ENCODE results near the gene CDC45. TPM values are rescaled to one million over a fixed set of nuclear protein-coding genes. Genes with fewer than 3 reads are reported as not detected.

The CDC45 gene
- total and polyA plus RNA-seq, 2 of the 13 experiments (the other 11 are each of a cell fraction or from before 2014, with no cell fraction given) = 14.4 to 36.3 TPM

Other genes with a start within 250 kb of the CDC45 start
- 7.1 and 8.1 TPM in 2 replicates for gene CLTCL1, start 188.2 kb upstream of the CDC45 start, total RNA-seq (2016; rRNA removed; fragmentation: Illumina TruSeq; extraction: Trizol)
- 10.9 and 13.5 TPM in 2 replicates for gene CLTCL1, start 188.2 kb upstream of the CDC45 start, polyA plus RNA-seq (2011; rRNA removed)
- gene HIRA, start 48.2 kb upstream of the CDC45 start, total RNA-seq (2016; rRNA removed; fragmentation: Illumina TruSeq; extraction: Trizol) = 29.2 and 36.7 TPM in 2 replicates
- 21.5 and 29.9 TPM in 2 replicates for gene HIRA, start 48.2 kb upstream of the CDC45 start, polyA plus RNA-seq (2011; rRNA removed)
- gene MRPL40, start 47.4 kb upstream of the CDC45 start, total RNA-seq (2016; rRNA removed; fragmentation: Illumina TruSeq; extraction: Trizol) = 79.7 and 107 TPM in 2 replicates
- gene MRPL40, start 47.4 kb upstream of the CDC45 start, polyA plus RNA-seq (2011; rRNA removed) = 38.2 and 42.7 TPM in 2 replicates
- 26.4 and 31.5 TPM in 2 replicates for gene C22orf39, start 32.2 kb upstream of the CDC45 start, total RNA-seq (2016; rRNA removed; fragmentation: Illumina TruSeq; extraction: Trizol)
- 23.4 and 27.8 TPM in 2 replicates for gene C22orf39, start 32.2 kb upstream of the CDC45 start, polyA plus RNA-seq (2011; rRNA removed)
- gene UFD1, start 727 bp upstream of the CDC45 start, total RNA-seq (2016; rRNA removed; fragmentation: Illumina TruSeq; extraction: Trizol) = 51.1 and 58.2 TPM in 2 replicates
- gene UFD1, start 727 bp upstream of the CDC45 start, polyA plus RNA-seq (2011; rRNA removed) = 45.0 and 47.9 TPM in 2 replicates
- gene CLDN5, start 44.5 kb downstream of the CDC45 start, total RNA-seq (2016; rRNA removed; fragmentation: Illumina TruSeq; extraction: Trizol) = not detected in 2 replicates
- gene CLDN5, start 44.5 kb downstream of the CDC45 start, polyA plus RNA-seq (2011; rRNA removed) = not detected in 2 replicates
- gene SEPTIN5, start 234.6 kb downstream of the CDC45 start, total RNA-seq (2016; rRNA removed; fragmentation: Illumina TruSeq; extraction: Trizol) = not detected in 2 replicates
- 0.33 and 0.55 TPM in 2 replicates for gene SEPTIN5, start 234.6 kb downstream of the CDC45 start, polyA plus RNA-seq (2011; rRNA removed)
- gene GP1BB, start 243.6 kb downstream of the CDC45 start, total RNA-seq (2016; rRNA removed; fragmentation: Illumina TruSeq; extraction: Trizol) = not detected in 2 replicates
- gene GP1BB, start 243.6 kb downstream of the CDC45 start, polyA plus RNA-seq (2011; rRNA removed) = 0.07 TPM in 1 of 2 replicates, not detected in the other

Data from HepG2 (cell line).